ENCODE measurements around the gene ST7. TPM values are rescaled to one million over a fixed set of nuclear protein-coding genes. Genes with fewer than 3 reads are reported as not detected.

ST7 gene
- total RNA-seq, 4 donors from 2014 or later: 13.5 to 24.9 (median 18.6) TPM

- Histone ChIP-seq H3K27ac (no peak overlapping the region), H3K4me1 (no peaks in the 10 kb centered on the region), H3K27me3 (no peaks in the 10 kb centered on the region), H3K36me3 (no peaks in the 10 kb centered on the region), H3K9me3 (no peaks in the 10 kb centered on the region), H3K4me3 (no peak overlapping the region)
- DNase-seq (ENCODE audit: low spot score in 2 of 2): no peak
- no peak for TF ChIP-seq CTCF (IDR thresholded peaks at IDR 0.05)
- no peak for TF ChIP-seq EP300 (IDR thresholded peaks at IDR 0.05)
- no peak for TF ChIP-seq POLR2A (IDR thresholded peaks at IDR 0.05)
- WGBS, 2 donors: 93 to 96% methylated on average over 2 of the region's 2 CpGs
These were observed 318.9 kb downstream of the ST7 start for GRCh38 chr7:117272017-117272759.

GRCh38 chr7:117273325-117273724 lies 320.0 kb downstream of the ST7 start:
- Histone ChIP-seq H3K27ac (no peak overlapping the region), H3K9me3 (no peaks in the 10 kb centered on the region), H3K4me1 (no peaks in the 10 kb centered on the region), H3K36me3 (no peaks in the 10 kb centered on the region), H3K4me3 (no peak overlapping the region), H3K27me3 (no peaks in the 10 kb centered on the region)
- no peak for DNase-seq (ENCODE audit: low spot score in 2 of 2)
- WGBS, 2 donors: 40 to 46% methylated on average over 2 of the region's 2 CpGs
- no peak for TF ChIP-seq CTCF (IDR thresholded peaks at IDR 0.05)
- TF ChIP-seq EP300 (IDR thresholded peaks at IDR 0.05): no peak
- TF ChIP-seq POLR2A (IDR thresholded peaks at IDR 0.05): no peak

GRCh38 chr7:117273814-117274225 lies 320.5 kb downstream of the ST7 start:
- no peak for DNase-seq (ENCODE audit: low spot score in 2 of 2)
- Histone ChIP-seq H3K27me3 (no peaks in the 10 kb centered on the region), H3K9me3 (no peaks in the 10 kb centered on the region), H3K4me1 (no peaks in the 10 kb centered on the region), H3K4me3 (no peak overlapping the region), H3K27ac (no peak overlapping the region), H3K36me3 (no peaks in the 10 kb centered on the region)
- 67 to 70% methylated on average over 11 of the region's 11 CpGs for WGBS, 2 donors
- TF ChIP-seq CTCF (IDR thresholded peaks at IDR 0.05): no peak
- TF ChIP-seq POLR2A (IDR thresholded peaks at IDR 0.05): no peak
- no peak for TF ChIP-seq EP300 (IDR thresholded peaks at IDR 0.05)

- Histone ChIP-seq H3K4me3 (no peak overlapping the region), H3K4me1 (no peaks in the 10 kb centered on the region), H3K9me3 (no peaks in the 10 kb centered on the region), H3K27me3 (no peaks in the 10 kb centered on the region), H3K27ac (no peak overlapping the region), H3K36me3 (no peaks in the 10 kb centered on the region)
- 67 to 85% methylated on average over 4 of the region's 4 CpGs for WGBS, 2 donors
- no peak for DNase-seq (ENCODE audit: low spot score in 2 of 2)
- TF ChIP-seq EP300 (IDR thresholded peaks at IDR 0.05): no peak
- TF ChIP-seq CTCF (IDR thresholded peaks at IDR 0.05): no peak
- no peak for TF ChIP-seq POLR2A (IDR thresholded peaks at IDR 0.05)
These were observed 321.6 kb downstream of the ST7 start for GRCh38 chr7:117274951-117275350.

- H3K27me3 ChIP-seq: no peaks in the 10 kb centered on the region
- H3K36me3 ChIP-seq: no peaks in the 10 kb centered on the region
- H3K4me3 ChIP-seq: no peak overlapping the region
- 52 to 63% methylated on average over 3 of the region's 3 CpGs for WGBS, 2 donors
- no peak for DNase-seq (ENCODE audit: low spot score in 2 of 2)
- H3K4me1 ChIP-seq: no peaks in the 10 kb centered on the region
- no peak overlapping the region for H3K27ac ChIP-seq
- TF ChIP-seq CTCF (IDR thresholded peaks at IDR 0.05) (no peak), POLR2A (IDR thresholded peaks at IDR 0.05) (no peak), EP300 (IDR thresholded peaks at IDR 0.05) (no peak)
- no peaks in the 10 kb centered on the region for H3K9me3 ChIP-seq
These were observed 324.3 kb downstream of the ST7 start for GRCh38 chr7:117277576-117277975.

All from tibial nerve (tissue), 4 donors.